Measurements from ENCODE around the gene PEX14. TPM values are rescaled to one million over a fixed set of nuclear protein-coding genes. Genes with fewer than 3 reads are reported as not detected.

Gene PEX14
- total and polyA plus RNA-seq, 2 experiments from 2014 or later: 10.0 to 20.9 TPM

- H3K4me3 ChIP-seq: no peak overlapping the region
- H3K9me2 ChIP-seq (replicated peaks; ENCODE audit: insufficient read depth): no peaks in the 10 kb centered on the region
- no peak overlapping the region for H2AFZ ChIP-seq
- H3K4me2 ChIP-seq: no peak overlapping the region
- peaks cover 76% of the 10 kb centered on the region for H3K79me2 ChIP-seq
- no peaks in the 10 kb centered on the region for H3K9me3 ChIP-seq (ENCODE audit: low read depth)
- no peak overlapping the region for H3K27ac ChIP-seq
- no peaks in the 10 kb centered on the region for H3K27me3 ChIP-seq
- TF ChIP-seq CTCF (IDR thresholded peaks at IDR 0.05; ENCODE audit: poor library complexity) (no peak), EZH2 (IDR thresholded peaks at IDR 0.05; ENCODE audit: borderline replicate concordance) (no peak), EZH2phosphoT487 (IDR thresholded peaks at IDR 0.05; ENCODE audit: low read depth, severe bottlenecking, unreplicated experiment) (no peak)
- peaks cover 21% of the 10 kb centered on the region for H3K4me1 ChIP-seq (ENCODE audit: insufficient read depth)
- H4K20me1 ChIP-seq (ENCODE audit: insufficient read depth, poor library complexity, severe bottlenecking): peaks cover 13% of the 10 kb centered on the region
- 88% methylated on average over 6 of the region's 6 CpGs for WGBS (ENCODE audit: low lambda C conversion rate, missing lambda C conversion rate)
- no peak for DNase-seq (ENCODE audit: low spot score)
- no peaks in the 10 kb centered on the region for H3K36me3 ChIP-seq (replicated peaks; ENCODE audit: insufficient read depth, low read depth)
Measured at GRCh38 chr1:10520497-10520896, 45.7 kb downstream of the PEX14 start.

- no peak overlapping the region for H2AFZ ChIP-seq
- peaks cover 17% of the 10 kb centered on the region for H3K4me1 ChIP-seq (ENCODE audit: insufficient read depth)
- H3K9me2 ChIP-seq (replicated peaks; ENCODE audit: insufficient read depth): no peaks in the 10 kb centered on the region
- no peak overlapping the region for H3K4me2 ChIP-seq
- no peak for TF ChIP-seq CTCF (IDR thresholded peaks at IDR 0.05; ENCODE audit: poor library complexity)
- TF ChIP-seq EZH2 (IDR thresholded peaks at IDR 0.05; ENCODE audit: borderline replicate concordance): no peak
- TF ChIP-seq EZH2phosphoT487 (IDR thresholded peaks at IDR 0.05; ENCODE audit: low read depth, severe bottlenecking, unreplicated experiment): no peak
- H3K27me3 ChIP-seq: no peaks in the 10 kb centered on the region
- H3K27ac ChIP-seq: no peak overlapping the region
- peaks cover 76% of the 10 kb centered on the region for H3K79me2 ChIP-seq
- H3K36me3 ChIP-seq (replicated peaks; ENCODE audit: insufficient read depth, low read depth): no peaks in the 10 kb centered on the region
- H3K9me3 ChIP-seq (ENCODE audit: low read depth): no peaks in the 10 kb centered on the region
- WGBS (ENCODE audit: low lambda C conversion rate, missing lambda C conversion rate): 86% methylated on average over 1 of the region's 1 CpG
- H4K20me1 ChIP-seq (ENCODE audit: insufficient read depth, poor library complexity, severe bottlenecking): peaks cover 11% of the 10 kb centered on the region
- H3K4me3 ChIP-seq: no peak overlapping the region
- no peak for DNase-seq (ENCODE audit: low spot score)
Measured at GRCh38 chr1:10520952-10521351, 46.2 kb downstream of the PEX14 start.

GRCh38 chr1:10521537-10522157, 46.9 kb downstream of the PEX14 start:
- H2AFZ ChIP-seq: no peak overlapping the region
- H3K4me2 ChIP-seq: no peak overlapping the region
- peaks cover 16% of the 10 kb centered on the region for H3K4me1 ChIP-seq (ENCODE audit: insufficient read depth)
- TF ChIP-seq CTCF (IDR thresholded peaks at IDR 0.05; ENCODE audit: poor library complexity) (no peak), EZH2 (IDR thresholded peaks at IDR 0.05; ENCODE audit: borderline replicate concordance) (no peak), EZH2phosphoT487 (IDR thresholded peaks at IDR 0.05; ENCODE audit: low read depth, severe bottlenecking, unreplicated experiment) (no peak)
- WGBS (ENCODE audit: low lambda C conversion rate, missing lambda C conversion rate): 93% methylated on average over 8 of the region's 8 CpGs
- H3K36me3 ChIP-seq (replicated peaks; ENCODE audit: insufficient read depth, low read depth): no peaks in the 10 kb centered on the region
- peaks cover 73% of the 10 kb centered on the region for H3K79me2 ChIP-seq
- no peak for DNase-seq (ENCODE audit: low spot score)
- H3K9me2 ChIP-seq (replicated peaks; ENCODE audit: insufficient read depth): no peaks in the 10 kb centered on the region
- H3K27ac ChIP-seq: no peak overlapping the region
- H3K4me3 ChIP-seq: no peak overlapping the region
- H4K20me1 ChIP-seq (ENCODE audit: insufficient read depth, poor library complexity, severe bottlenecking): peaks cover 11% of the 10 kb centered on the region
- no peaks in the 10 kb centered on the region for H3K27me3 ChIP-seq
- no peaks in the 10 kb centered on the region for H3K9me3 ChIP-seq (ENCODE audit: low read depth)

All from hepatocyte (in vitro differentiated cells).